BE2C (cell line): ENCODE measurements around the gene TRAP1.

Experiments
- DNase-seq: peaks from one replicate; pipeline ENCODE4 v3.0.0-alpha.2; 2020
- H3K27me3 ChIP-seq: fragments of 250-450 bp; sonication (Bioruptor Pico); 2 replicates; pipeline ENCODE4 v1.5.1; 2020; ENCODE audit warnings: mild to moderate bottlenecking
- H3K36me3 ChIP-seq: fragments of 250-450 bp; sonication (Bioruptor Pico); 2 replicates; pipeline ENCODE4 v1.5.1; 2020; ENCODE audit warnings: mild to moderate bottlenecking
- H3K4me1 ChIP-seq: fragments of 250-450 bp; sonication (Bioruptor Pico); 2 replicates; pipeline ENCODE4 v1.5.1; 2020
- H3K4me3 ChIP-seq: 2 replicates; pipeline ENCODE4 v1.5.1; 2011; ENCODE audit warnings: low read depth, low read length
- H3K9me3 ChIP-seq: fragments of 250-450 bp; sonication (Bioruptor Pico); 2 replicates; pipeline ENCODE4 v1.5.1; 2020
- CTCF ChIP-seq: IDR thresholded peaks from 2 replicates; pipeline ENCODE4 v1.5.1; 2012; ENCODE audit warnings: mild to moderate bottlenecking, low read depth, low read length

TRAP1 gene

GRCh38 chr16:3735541-3735940 lies 18.2 kb upstream of the TRAP1 start:
- Histone ChIP-seq H3K9me3 (no peaks in the 10 kb centered on the region), H3K27me3 (no peaks in the 10 kb centered on the region), H3K36me3 (peaks cover 64% of the 10 kb centered on the region), H3K4me3 (no peak overlapping the region), H3K4me1 (no peaks in the 10 kb centered on the region)
- no peak for DNase-seq
- TF ChIP-seq CTCF: no peak

- H3K9me3 ChIP-seq: no peaks in the 10 kb centered on the region
- no peak for DNase-seq
- TF ChIP-seq CTCF: no peak
- H3K36me3 ChIP-seq: peaks cover 68% of the 10 kb centered on the region
- no peaks in the 10 kb centered on the region for H3K4me1 ChIP-seq
- no peak overlapping the region for H3K4me3 ChIP-seq
- H3K27me3 ChIP-seq: no peaks in the 10 kb centered on the region
Measured at GRCh38 chr16:3734758-3735221, 17.5 kb upstream of the TRAP1 start.

- no peaks in the 10 kb centered on the region for H3K4me1 ChIP-seq
- H3K9me3 ChIP-seq: no peaks in the 10 kb centered on the region
- no peak overlapping the region for H3K4me3 ChIP-seq
- no peaks in the 10 kb centered on the region for H3K27me3 ChIP-seq
- TF ChIP-seq CTCF: no peak
- no peak for DNase-seq
- H3K36me3 ChIP-seq: peaks cover 68% of the 10 kb centered on the region
Measured at GRCh38 chr16:3734084-3734757, 16.9 kb upstream of the TRAP1 start.

GRCh38 chr16:3732171-3732570 lies 14.8 kb upstream of the TRAP1 start:
- H3K4me1 ChIP-seq: no peaks in the 10 kb centered on the region
- H3K36me3 ChIP-seq: peaks cover 72% of the 10 kb centered on the region
- TF ChIP-seq CTCF: no peak
- no peak overlapping the region for H3K4me3 ChIP-seq
- DNase-seq: no peak
- no peaks in the 10 kb centered on the region for H3K9me3 ChIP-seq
- H3K27me3 ChIP-seq: no peaks in the 10 kb centered on the region

- DNase-seq: no peak
- peaks cover 64% of the 10 kb centered on the region for H3K36me3 ChIP-seq
- H3K4me3 ChIP-seq: no peak overlapping the region
- TF ChIP-seq CTCF: no peak
- no peaks in the 10 kb centered on the region for H3K27me3 ChIP-seq
- H3K9me3 ChIP-seq: no peaks in the 10 kb centered on the region
- no peaks in the 10 kb centered on the region for H3K4me1 ChIP-seq
Measured at GRCh38 chr16:3731126-3731935, 14.0 kb upstream of the TRAP1 start.
